OCI-LY3 (cell line): ENCODE measurements around the gene TCP10L.
"Not testable (repeated sequence)": the region's sequence is repeated elsewhere in the genome, so short reads cannot be mapped to it uniquely, and the experiment has no call there.

Experiments used
- H2AFZ ChIP-seq: fragments of 200-600, 300-600 bp; shearing (Covaris generic); 2 replicates; pipeline ENCODE4 v1.6.0; 2014; ENCODE audit warnings: antibody characterized with exemption, low read depth, low read length
- H3K27ac ChIP-seq: fragments of 200-600, 300-600 bp; sonication (generic); 2 replicates; pipeline ENCODE4 v1.5.1; 2014; ENCODE audit warnings: mild to moderate bottlenecking, low read length, moderate library complexity, mixed read lengths
- H3K27me3 ChIP-seq: fragments of 200-600, 300-600 bp; sonication (generic); 2 replicates; pipeline ENCODE4 v1.6.1; 2014; ENCODE audit warnings: low read depth, low read length, mixed read lengths
- H3K36me3 ChIP-seq: fragments of 200-600, 300-600 bp; sonication (generic); replicated peaks from 2 replicates; pipeline ENCODE3; 2014; ENCODE audit warnings: low read depth, low read length, mixed read lengths
- H3K4me1 ChIP-seq: fragments of 300-600, 200-600 bp; sonication (generic); 2 replicates; pipeline ENCODE4 v1.6.1; 2014; ENCODE audit warnings: low read length, mixed read lengths
- H3K4me2 ChIP-seq: fragments of 200-600, 300-600 bp; sonication (generic); 2 replicates; pipeline ENCODE4 v1.6.1; 2014; ENCODE audit warnings: low read length, mixed read lengths
- H3K4me3 ChIP-seq: fragments of 300-600, 200-600 bp; sonication (generic); 2 replicates; pipeline ENCODE4 v1.5.1; 2014; ENCODE audit warnings: antibody characterized with exemption, mild to moderate bottlenecking, low read length, moderate library complexity
- H3K79me2 ChIP-seq: fragments of 300-600, 200-600 bp; shearing (Covaris generic); 2 replicates; pipeline ENCODE4 v1.6.1; 2014; ENCODE audit warnings: mild to moderate bottlenecking, low read length, mixed read lengths
- H3K9ac ChIP-seq: fragments of 300-600, 200-600 bp; shearing (Covaris generic); 2 replicates; pipeline ENCODE4 v1.6.0; 2014; ENCODE audit warnings: mild to moderate bottlenecking, low read length, moderate library complexity
- H3K9me3 ChIP-seq: fragments of 200-600, 300-600 bp; shearing (Covaris generic); 2 replicates; pipeline ENCODE4 v1.6.1; 2014; ENCODE audit warnings: low read length, mixed read lengths; ENCODE audit not compliant: insufficient read depth
- H4K20me1 ChIP-seq: fragments of 200-600, 300-600 bp; sonication (generic); 2 replicates; pipeline ENCODE4 v1.6.1; 2016; ENCODE audit warnings: low read length, mixed read lengths; ENCODE audit not compliant: insufficient read depth
- CTCF ChIP-seq: fragments of 200-600, 300-600 bp; sonication (generic); IDR thresholded peaks from 2 replicates; pipeline ENCODE4 v1.5.1; 2014; ENCODE audit warnings: antibody characterized with exemption, low read length, low read depth
- EZH2phosphoT487 ChIP-seq: fragments of 200-600 bp; shearing (Covaris generic); IDR thresholded peaks from 2 replicates; pipeline ENCODE4 v1.6.1; 2018; ENCODE audit warnings: antibody characterized with exemption, mixed run types, low read depth

TCP10L gene

GRCh38 chr21:32565856-32566465 is 19.4 kb downstream of the TCP10L start:
- H2AFZ ChIP-seq: no peak overlapping the region
- H3K4me3 ChIP-seq: no peak overlapping the region
- H3K36me3 ChIP-seq: no peaks in the 10 kb centered on the region
- 0 out of 2 replicates have a peak, but pooled peaks cover 4% of the 10 kb centered on the region for H3K27me3 ChIP-seq
- H3K9ac ChIP-seq: no peak overlapping the region
- H3K27ac ChIP-seq: no peak overlapping the region
- no peak overlapping the region for H3K4me2 ChIP-seq
- H3K79me2 ChIP-seq: no peaks in the 10 kb centered on the region
- no peaks in the 10 kb centered on the region for H4K20me1 ChIP-seq
- H3K9me3 ChIP-seq: no peaks in the 10 kb centered on the region
- TF ChIP-seq CTCF (no peak), EZH2phosphoT487 (no peak)
- peaks cover 2% of the 10 kb centered on the region; the same call in 1 of the 2 replicates for H3K4me1 ChIP-seq

GRCh38 chr21:32562915-32563314 is 22.4 kb downstream of the TCP10L start:
- H3K27me3 ChIP-seq: no peaks in the 10 kb centered on the region
- H3K4me2 ChIP-seq: no peak overlapping the region
- H3K4me3 ChIP-seq: no peak overlapping the region
- no peaks in the 10 kb centered on the region for H3K4me1 ChIP-seq
- no peak overlapping the region for H2AFZ ChIP-seq
- H3K36me3 ChIP-seq: no peaks in the 10 kb centered on the region
- no peak for TF ChIP-seq EZH2phosphoT487
- no peak for TF ChIP-seq CTCF
- H3K9me3 ChIP-seq: no peaks in the 10 kb centered on the region
- H3K27ac ChIP-seq: no peak overlapping the region
- H3K9ac ChIP-seq: no peak overlapping the region
- H4K20me1 ChIP-seq: no peaks in the 10 kb centered on the region
- H3K79me2 ChIP-seq: no peaks in the 10 kb centered on the region

GRCh38 chr21:32562426-32562825 is 22.9 kb downstream of the TCP10L start:
- H3K4me3 ChIP-seq: no peak overlapping the region
- no peaks in the 10 kb centered on the region for H3K79me2 ChIP-seq
- no peak overlapping the region for H3K27ac ChIP-seq
- TF ChIP-seq EZH2phosphoT487: no peak
- no peak for TF ChIP-seq CTCF
- no peak overlapping the region for H2AFZ ChIP-seq
- H3K4me1 ChIP-seq: no peaks in the 10 kb centered on the region
- no peak overlapping the region for H3K9ac ChIP-seq
- no peaks in the 10 kb centered on the region for H3K27me3 ChIP-seq
- H3K36me3 ChIP-seq: no peaks in the 10 kb centered on the region
- no peaks in the 10 kb centered on the region for H4K20me1 ChIP-seq
- H3K9me3 ChIP-seq: no peaks in the 10 kb centered on the region
- no peak overlapping the region for H3K4me2 ChIP-seq

GRCh38 chr21:32561476-32561875 is 23.8 kb downstream of the TCP10L start:
- not testable (repeated sequence) for H2AFZ ChIP-seq, H3K27ac ChIP-seq, H3K9ac ChIP-seq, H3K79me2 ChIP-seq, H3K36me3 ChIP-seq, H3K4me3 ChIP-seq, H4K20me1 ChIP-seq, H3K4me2 ChIP-seq, H3K9me3 ChIP-seq, H3K27me3 ChIP-seq, H3K4me1 ChIP-seq
